ENCODE measurements around the gene ZNF525. TPM values are rescaled to one million over a fixed set of nuclear protein-coding genes. Genes with fewer than 3 reads are reported as not detected.

The ZNF525 gene
- total and polyA plus RNA-seq, 4 experiments from 2014 or later = 2.4 to 36.6 (median 22.9) TPM

Other genes starting within 250 kb of the ZNF525 start
- gene ZNF415, start 232.8 kb upstream of the ZNF525 start, total RNA-seq = 1 to 10 TPM; 1.0 to 1.3 TPM
- gene ZNF415, start 232.8 kb upstream of the ZNF525 start, polyA plus RNA-seq = 1 to 10 TPM; 1.6 to 1.8 TPM
- 10 to 100 TPM; 23.0 to 24.3 TPM for gene ZNF347, start 206.7 kb upstream of the ZNF525 start, total RNA-seq
- gene ZNF347, start 206.7 kb upstream of the ZNF525 start, polyA plus RNA-seq = 1 to 10 TPM; 3.4 to 4.5 TPM
- gene ZNF665, start 172.3 kb upstream of the ZNF525 start, total RNA-seq = 1 to 10 TPM; 8.2 to 8.7 TPM
- gene ZNF665, start 172.3 kb upstream of the ZNF525 start, polyA plus RNA-seq = 1 to 10 TPM; 6.6 to 6.7 TPM
- gene ZNF677, start 110.8 kb upstream of the ZNF525 start, total RNA-seq = 10 to 100 TPM; 19.8 to 24.2 TPM
- gene ZNF677, start 110.8 kb upstream of the ZNF525 start, polyA plus RNA-seq = 10 to 100 TPM; 14.3 to 19.1 TPM
- gene VN1R2, start 107.4 kb upstream of the ZNF525 start, total RNA-seq = not detected
- not detected for gene VN1R2, start 107.4 kb upstream of the ZNF525 start, polyA plus RNA-seq
- gene VN1R4, start 98.0 kb upstream of the ZNF525 start, total RNA-seq = not detected
- gene VN1R4, start 98.0 kb upstream of the ZNF525 start, polyA plus RNA-seq = not detected
- gene ZNF845, start 32.0 kb upstream of the ZNF525 start, total RNA-seq = 10 to 100 TPM; 18.0 to 19.4 TPM
- 10 to 100 TPM; 12.2 to 13.4 TPM for gene ZNF845, start 32.0 kb upstream of the ZNF525 start, polyA plus RNA-seq
- 10 to 100 TPM; 20.9 to 21.6 TPM for gene ZNF765, start 29.4 kb downstream of the ZNF525 start, total RNA-seq
- 1 to 10 TPM; 7.2 to 9.9 TPM for gene ZNF765, start 29.4 kb downstream of the ZNF525 start, polyA plus RNA-seq
- 10 to 100 TPM; 18.3 to 20.2 TPM for gene ZNF761, start 66.3 kb downstream of the ZNF525 start, total RNA-seq
- gene ZNF761, start 66.3 kb downstream of the ZNF525 start, polyA plus RNA-seq = 10 to 100 TPM; 11.2 to 11.4 TPM
- 10 to 100 TPM in 1 of 2 experiments, 1 to 10 TPM in 1; 9.4 to 10.1 TPM for gene ZNF813, start 102.0 kb downstream of the ZNF525 start, total RNA-seq
- gene ZNF813, start 102.0 kb downstream of the ZNF525 start, polyA plus RNA-seq = 1 to 10 TPM in 1 of 2 donors, under 1 TPM in 1; 0.86 to 5.9 TPM
- 10 to 100 TPM; 56.5 to 58.3 TPM for gene ZNF331, start 172.4 kb downstream of the ZNF525 start, total RNA-seq
- 10 to 100 TPM; 27.9 to 36.0 TPM for gene ZNF331, start 172.4 kb downstream of the ZNF525 start, polyA plus RNA-seq